ENCODE data around the gene ERMAP.

GRCh38 chr1:42784946-42785693 is 31.8 kb upstream of the ERMAP start, which contains the start of gene TMEM269:
- TF ChIP-seq POLR2A (IDR thresholded peaks at IDR 0.05; ENCODE audit: low read depth, low read length) (no peak), TAF1 (IDR thresholded peaks at IDR 0.05; ENCODE audit: borderline replicate concordance, low read depth, low read length) (no peak), POLR2AphosphoS5 (IDR thresholded peaks at IDR 0.05; ENCODE audit: low read depth, low read length) (no peak)
